Heart left ventricle (tissue), 13 donors: ENCODE results near the gene TRAIP.

Experiments
- POLR2A ChIP-seq, 2 donors: fragments of 450-650 bp; IDR thresholded peaks; one replicate each; pipeline ENCODE4 v1.6.1; 2017; ENCODE audit warnings: antibody characterized with exemption in 2 of 2, mild to moderate bottlenecking in 2 of 2, moderate library complexity in 2 of 2
- TF ChIP-seq, protein P1 (sequence below), 12 donors: fragments of 200-600 bp; sonication (generic) in 4 of 12; IDR thresholded peaks; one replicate each; pipeline versions ENCODE4 v1.5.0 to v1.8.0; 2018 to 2022; ENCODE audit warnings: antibody characterized with exemption in 12 of 12, mild to moderate bottlenecking in 5 of 12
- donor health status: ischemic (EF 13 %, LVEDD 7.1; RV severe dilation, severe dysfunction).
- donor health status: DM: no; HTN: yes; CAD: no.
- donor health status: DM: no; HTN: no; CAD: no.
- donor health status: ischemic (EF 25% LVEDD 6.9; RV normal size, moderate dysfunction).
- donor health status: ischemic (EF 25% LVEDD 5.7; RV mildly dilated, moderate dysfunction).
- donor health status: ischemic (EF 35%, LVEDD 5.7; RV mildly dilated, moderate dysfunction).
- donor health status: nonischemic (EF 11% LVEDD 7.7; RV severe dilation, severe dysfunction).
- donor health status: DM: yes; HTN: yes; CAD: no.
- donor health status: PGD.
- donor health status: ischemic (EF 29% LVEDD 5.4; RV normal size, mild dysfunction).
- donor health status: nonischemic (EF 23%, LVEDD 6.1; RV moderate dilation, normal function).

DNA sequence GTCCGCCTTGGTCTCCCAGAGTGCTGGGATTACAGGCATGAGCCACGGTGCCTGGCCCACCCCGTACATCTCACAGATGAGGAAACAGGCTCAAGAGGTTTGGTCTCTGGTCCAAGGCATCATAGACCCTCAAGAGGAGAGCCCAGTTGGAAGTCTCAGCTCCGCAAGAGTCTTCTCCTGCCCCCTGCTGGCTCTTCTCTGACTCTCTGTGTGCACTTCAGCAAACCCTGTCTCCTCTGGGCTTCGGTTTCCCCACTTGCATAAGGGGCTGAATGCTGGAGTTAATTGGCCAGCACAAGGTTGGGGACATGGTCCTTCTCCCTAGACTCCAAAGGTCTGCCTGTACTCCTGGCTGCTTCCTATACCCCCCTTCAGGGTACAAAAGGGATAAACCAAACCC, 43.5 kb upstream of the TRAIP start:
- TF ChIP-seq, protein P1, sequence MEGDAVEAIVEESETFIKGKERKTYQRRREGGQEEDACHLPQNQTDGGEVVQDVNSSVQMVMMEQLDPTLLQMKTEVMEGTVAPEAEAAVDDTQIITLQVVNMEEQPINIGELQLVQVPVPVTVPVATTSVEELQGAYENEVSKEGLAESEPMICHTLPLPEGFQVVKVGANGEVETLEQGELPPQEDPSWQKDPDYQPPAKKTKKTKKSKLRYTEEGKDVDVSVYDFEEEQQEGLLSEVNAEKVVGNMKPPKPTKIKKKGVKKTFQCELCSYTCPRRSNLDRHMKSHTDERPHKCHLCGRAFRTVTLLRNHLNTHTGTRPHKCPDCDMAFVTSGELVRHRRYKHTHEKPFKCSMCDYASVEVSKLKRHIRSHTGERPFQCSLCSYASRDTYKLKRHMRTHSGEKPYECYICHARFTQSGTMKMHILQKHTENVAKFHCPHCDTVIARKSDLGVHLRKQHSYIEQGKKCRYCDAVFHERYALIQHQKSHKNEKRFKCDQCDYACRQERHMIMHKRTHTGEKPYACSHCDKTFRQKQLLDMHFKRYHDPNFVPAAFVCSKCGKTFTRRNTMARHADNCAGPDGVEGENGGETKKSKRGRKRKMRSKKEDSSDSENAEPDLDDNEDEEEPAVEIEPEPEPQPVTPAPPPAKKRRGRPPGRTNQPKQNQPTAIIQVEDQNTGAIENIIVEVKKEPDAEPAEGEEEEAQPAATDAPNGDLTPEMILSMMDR (IDR thresholded peaks at IDR 0.05), result peak in 10 of 12 donors; percentile 8 to 48 (median 23)
- TF ChIP-seq POLR2A (IDR thresholded peaks at IDR 0.05), result no peak
